MCF 10A (cell line): ENCODE data around the gene COL4A6. TPM values are rescaled to one million over a fixed set of nuclear protein-coding genes. Genes with fewer than 3 reads are reported as not detected.
A peak's percentile ranks its signal among the peaks of the same experiment; 100 is the strongest.

Experiments used
- BruUV-seq: library from RNA; stranded (reverse); fragments of 400-500 nt; replicated peaks from 2 replicates; lab custom pipeline; 2021; lab: Mats Ljungman, UMichigan
- CTCF ChIA-PET: fragments of 300-600 bp; sonication (Branson Sonifier 250); formaldehyde crosslinking; extraction: SDS; loops from one replicate; lab custom pipeline; 2021; ENCODE audit warnings: antibody characterized with exemption, inconsistent platforms; lab: Yijun Ruan, JAX
- POLR2A ChIA-PET: fragments of 300-600, 350-650 bp; sonication (Branson Sonifier 250); formaldehyde crosslinking; extraction: SDS; loops from one replicate; lab custom pipeline; 2020; ENCODE audit warnings: antibody characterized with exemption, inconsistent platforms; lab: Yijun Ruan, JAX
- DNase-seq: peaks from one replicate; pipeline ENCODE4 v3.0.0-alpha.2; 2018; ENCODE audit not compliant: unreplicated experiment
- H3K27ac Mint-ChIP-seq: one replicate; pipeline ENCODE4 v1.8.0; 2022; ENCODE audit warnings: mild to moderate bottlenecking, low read depth, mixed read lengths; ENCODE audit not compliant: unreplicated experiment
- H3K27me3 Mint-ChIP-seq: one replicate; pipeline ENCODE4 v1.8.0; 2022; ENCODE audit warnings: mixed read lengths; ENCODE audit not compliant: insufficient read depth, unreplicated experiment
- H3K36me3 Mint-ChIP-seq: one replicate; pipeline ENCODE4 v1.8.0; 2022; ENCODE audit warnings: mild to moderate bottlenecking, moderate library complexity, mixed read lengths; ENCODE audit not compliant: insufficient read depth, unreplicated experiment
- H3K4me1 Mint-ChIP-seq: one replicate; pipeline ENCODE4 v1.8.0; 2022; ENCODE audit warnings: mixed read lengths; ENCODE audit not compliant: insufficient read depth, unreplicated experiment
- H3K4me3 Mint-ChIP-seq: one replicate; pipeline ENCODE4 v1.8.0; 2022; ENCODE audit warnings: mild to moderate bottlenecking, moderate library complexity, mixed read lengths; ENCODE audit not compliant: unreplicated experiment
- H3K9me3 Mint-ChIP-seq: one replicate; pipeline ENCODE4 v1.8.0; 2022; ENCODE audit warnings: mixed read lengths; ENCODE audit not compliant: unreplicated experiment
- intact Hi-C: fragments of 100-400 bp; cut with micrococcal nuclease; formaldehyde crosslinking; loops from 2 replicates; pipeline ENCODE4 v1.14.1; 2022
- total RNA-seq: library from RNA; stranded (reverse); gene quantifications from 2 replicates; pipeline ENCODE4 v1.2.3, GENCODE V29; 2022
- TF ChIP-seq, protein P1 (sequence below): fragments of 200-600 bp; IDR thresholded peaks from one replicate; pipeline ENCODE4 v1.8.0; 2022; ENCODE audit warnings: antibody characterized with exemption, mild to moderate bottlenecking; ENCODE audit not compliant: unreplicated experiment

Gene COL4A6
- total RNA-seq, 1 experiment from 2014 or later: 58.3 TPM

DNA sequence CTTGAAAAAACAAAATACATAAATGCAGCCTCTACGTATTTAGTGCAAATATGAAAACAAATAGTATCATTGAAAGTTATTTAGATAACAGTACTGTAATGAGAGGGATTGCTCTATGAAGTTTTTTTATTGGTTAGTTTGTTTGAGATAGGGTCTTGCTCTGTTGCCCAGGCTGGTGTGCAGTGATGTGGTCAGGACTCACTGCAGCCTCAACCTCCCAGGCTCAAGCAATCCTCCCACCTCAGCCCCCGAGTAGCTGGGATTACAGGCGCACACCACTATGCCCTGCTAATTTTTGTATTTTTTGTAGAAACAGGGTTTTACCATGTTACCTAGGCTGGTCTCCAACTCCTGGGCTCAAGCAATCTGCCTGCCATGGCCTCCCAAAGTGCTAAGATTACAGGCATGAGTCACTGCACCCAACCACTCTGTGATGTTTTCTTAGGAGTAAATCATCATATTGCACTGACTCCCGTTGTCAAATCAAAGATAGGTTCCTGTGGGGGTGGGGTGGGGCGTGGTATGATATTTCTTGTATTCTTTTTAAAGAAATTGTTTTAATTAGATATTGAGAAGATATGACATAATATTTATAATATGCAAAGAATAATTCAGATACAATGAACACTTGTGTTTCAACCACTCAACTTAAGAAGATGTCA lies 270.9 kb downstream of the COL4A6 start:
- ChIA-PET CTCF (no interaction called here), POLR2A (interaction anchor here (0.6 kb wide), 1 partner anchor 68 kb away, joined by 3 read pairs; no protein-coding TSS in a partner anchor)
- intact Hi-C loops: no loop called here
- peaks cover 36% of the 10 kb centered on the region for H3K27me3 Mint-ChIP-seq
- H3K9me3 Mint-ChIP-seq: no peaks in the 10 kb centered on the region
- no TSS peak for BruUV-seq
- H3K27ac Mint-ChIP-seq: no peak overlapping the region
- TF ChIP-seq, protein P1, sequence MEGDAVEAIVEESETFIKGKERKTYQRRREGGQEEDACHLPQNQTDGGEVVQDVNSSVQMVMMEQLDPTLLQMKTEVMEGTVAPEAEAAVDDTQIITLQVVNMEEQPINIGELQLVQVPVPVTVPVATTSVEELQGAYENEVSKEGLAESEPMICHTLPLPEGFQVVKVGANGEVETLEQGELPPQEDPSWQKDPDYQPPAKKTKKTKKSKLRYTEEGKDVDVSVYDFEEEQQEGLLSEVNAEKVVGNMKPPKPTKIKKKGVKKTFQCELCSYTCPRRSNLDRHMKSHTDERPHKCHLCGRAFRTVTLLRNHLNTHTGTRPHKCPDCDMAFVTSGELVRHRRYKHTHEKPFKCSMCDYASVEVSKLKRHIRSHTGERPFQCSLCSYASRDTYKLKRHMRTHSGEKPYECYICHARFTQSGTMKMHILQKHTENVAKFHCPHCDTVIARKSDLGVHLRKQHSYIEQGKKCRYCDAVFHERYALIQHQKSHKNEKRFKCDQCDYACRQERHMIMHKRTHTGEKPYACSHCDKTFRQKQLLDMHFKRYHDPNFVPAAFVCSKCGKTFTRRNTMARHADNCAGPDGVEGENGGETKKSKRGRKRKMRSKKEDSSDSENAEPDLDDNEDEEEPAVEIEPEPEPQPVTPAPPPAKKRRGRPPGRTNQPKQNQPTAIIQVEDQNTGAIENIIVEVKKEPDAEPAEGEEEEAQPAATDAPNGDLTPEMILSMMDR: no peak
- H3K36me3 Mint-ChIP-seq: peaks cover 12% of the 10 kb centered on the region
- no peaks in the 10 kb centered on the region for H3K4me1 Mint-ChIP-seq
- DNase-seq: peak; percentile 65
- no peak overlapping the region for H3K4me3 Mint-ChIP-seq

DNA sequence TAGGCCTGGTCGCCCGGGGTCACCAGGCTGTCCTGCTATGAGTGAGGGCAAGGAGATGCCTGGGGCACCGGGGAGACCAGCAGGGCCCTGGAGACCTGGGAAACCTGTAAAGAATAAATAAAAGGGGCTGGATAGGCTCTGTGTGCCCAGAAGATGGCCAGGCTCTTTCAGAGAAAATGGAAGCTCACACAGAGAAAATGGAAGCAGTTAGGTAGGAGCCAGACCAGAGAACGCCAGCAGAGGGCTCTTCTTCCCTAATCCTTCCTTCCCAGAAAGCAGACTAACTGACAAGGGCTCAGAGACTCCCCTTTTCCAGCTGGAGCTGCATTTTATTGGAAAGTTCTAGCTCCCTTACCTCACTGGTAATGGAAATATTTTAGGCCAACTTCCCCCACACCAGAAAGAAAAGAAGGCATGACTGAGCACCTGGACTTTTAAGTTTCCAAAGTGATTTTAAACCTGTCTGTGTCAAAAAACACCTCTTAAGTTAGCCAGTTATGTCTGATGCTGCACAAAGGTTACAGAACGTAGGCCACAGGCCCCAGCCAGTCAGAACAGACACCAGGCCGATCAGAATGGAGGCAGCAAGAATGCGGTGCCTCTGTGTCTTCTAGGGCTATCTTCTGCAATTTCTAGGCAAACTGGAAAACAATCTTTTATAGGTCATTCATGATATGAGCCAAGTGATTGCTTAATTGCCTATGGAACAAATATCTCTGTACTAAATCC lies 272.7 kb downstream of the COL4A6 start:
- Mint-ChIP-seq H3K4me1 (no peaks in the 10 kb centered on the region), H3K27ac (no peak overlapping the region), H3K27me3 (peaks cover 33% of the 10 kb centered on the region), H3K4me3 (no peak overlapping the region), H3K9me3 (no peaks in the 10 kb centered on the region), H3K36me3 (peaks cover 6% of the 10 kb centered on the region)
- no TSS peak for BruUV-seq
- intact Hi-C loops: no loop called here
- TF ChIP-seq, protein P1: peak; percentile 21
- ChIA-PET POLR2A (interaction anchor here (1.2 to 1.6 kb wide), 2 partner anchors 39 to 75 kb away, joined by 3 read pairs; partner anchors contain the start of gene PSMD10), CTCF (interaction anchor here (0.7 kb wide), 1 partner anchor 559 kb away, joined by 3 read pairs; no protein-coding TSS in a partner anchor)
- DNase-seq: peak; percentile 48

DNA sequence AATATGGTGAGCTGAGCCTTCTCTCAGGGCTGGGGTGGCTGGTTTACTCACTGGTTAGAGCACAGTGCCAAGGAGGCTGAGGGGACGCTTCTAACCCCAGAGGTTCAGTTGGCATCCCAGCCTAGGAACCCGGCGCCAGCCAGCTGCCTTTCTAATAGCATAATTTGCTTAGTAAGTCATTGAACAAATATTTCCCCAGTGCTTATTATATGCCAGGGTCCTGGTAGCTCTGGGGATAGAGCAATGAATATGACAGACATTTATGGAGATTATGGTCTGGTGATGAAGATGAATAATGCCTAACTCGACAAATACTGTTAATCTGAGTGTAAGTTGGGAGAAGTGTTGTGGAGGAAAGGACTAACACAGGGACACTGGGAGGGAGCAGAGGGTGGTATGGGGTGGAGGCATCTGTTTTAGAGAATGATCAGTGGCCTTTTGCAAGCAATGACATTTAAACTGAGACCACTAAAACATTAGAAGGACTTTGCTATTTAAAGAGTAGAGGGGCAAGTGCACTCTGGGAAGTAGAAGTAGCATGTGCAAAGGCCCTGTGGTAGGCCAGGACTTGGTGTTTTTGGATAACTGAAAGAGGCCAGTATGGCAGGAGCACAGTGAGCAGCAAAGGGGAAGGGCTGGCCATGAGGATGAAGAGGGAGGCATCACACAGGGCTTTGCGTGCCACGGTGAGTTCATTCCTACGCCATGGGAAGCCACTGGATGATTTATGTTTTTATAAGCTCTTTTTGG lies 274.7 kb downstream of the COL4A6 start:
- POLR2A ChIA-PET: interaction anchor here (0.5 to 0.6 kb wide), 2 partner anchors 53 to 1265 kb away, joined by 3 to 4 read pairs; no protein-coding TSS in a partner anchor
- Mint-ChIP-seq H3K9me3 (no peaks in the 10 kb centered on the region), H3K27ac (no peak overlapping the region), H3K4me3 (no peak overlapping the region), H3K36me3 (no peaks in the 10 kb centered on the region), H3K4me1 (no peaks in the 10 kb centered on the region), H3K27me3 (peaks cover 39% of the 10 kb centered on the region)
- TF ChIP-seq, protein P1: no peak
- CTCF ChIA-PET: interaction anchor here (0.6 to 1.4 kb wide), 2 partner anchors 37 to 374 kb away, joined by 3 to 6 read pairs; no protein-coding TSS in a partner anchor
- BruUV-seq: no TSS peak
- no peak for DNase-seq
- intact Hi-C loops: no loop called here
